Measurements from ENCODE around the gene PLEKHD1.

GRCh38 chr14:69559581-69560011, 75.1 kb downstream of the PLEKHD1 start:
- TF ChIP-seq CTCF (IDR thresholded peaks at IDR 0.05 in 4 of 5, conservative IDR thresholded peaks at IDR 0.05 in 1 of 5): no peak
- no peak for TF ChIP-seq POLR2A (IDR thresholded peaks at IDR 0.05)

All from gastrocnemius medialis (tissue), 4 donors.